HAP-1 (cell line): Measurements from ENCODE around the gene SDCBP2.

Experiments used
- DNase-seq, 2 experiments: peaks; one replicate each; pipeline ENCODE4 v3.0.0-alpha.2; 2016 to 2020; ENCODE audit warnings: low spot score in 2 of 2
- H3K27me3 ChIP-seq: fragments of 250-450 bp; sonication (Bioruptor Pico); 2 replicates; pipeline ENCODE4 v1.5.1; 2020; ENCODE audit warnings: low read depth, mild to moderate bottlenecking, moderate library complexity
- H3K36me3 ChIP-seq: fragments of 250-450 bp; sonication (Bioruptor Pico); replicated peaks from 2 replicates; pipeline ENCODE4 v1.5.1; 2020; ENCODE audit warnings: mild to moderate bottlenecking
- H3K4me1 ChIP-seq: fragments of 250-450 bp; sonication (Bioruptor Pico); 2 replicates; pipeline ENCODE4 v1.5.1; 2020; ENCODE audit warnings: mild to moderate bottlenecking
- H3K4me3 ChIP-seq: fragments of 250-450 bp; sonication (Bioruptor Pico); 2 replicates; pipeline ENCODE4 v1.5.1; 2020; ENCODE audit warnings: mild to moderate bottlenecking, moderate library complexity
- H3K9me3 ChIP-seq: fragments of 250-450 bp; sonication (Bioruptor Pico); 2 replicates; pipeline ENCODE4 v1.5.1; 2020; ENCODE audit warnings: mild to moderate bottlenecking, moderate library complexity
- in situ Hi-C: fragments of 300-500 bp; cut with MboI; formaldehyde crosslinking; loops from 3 replicates; pipeline ENCODE4 v1.14.3; 2020; ENCODE audit warnings: low sequenced_read_pairs, inconsistent platforms, mixed read lengths

The SDCBP2 gene

DNA sequence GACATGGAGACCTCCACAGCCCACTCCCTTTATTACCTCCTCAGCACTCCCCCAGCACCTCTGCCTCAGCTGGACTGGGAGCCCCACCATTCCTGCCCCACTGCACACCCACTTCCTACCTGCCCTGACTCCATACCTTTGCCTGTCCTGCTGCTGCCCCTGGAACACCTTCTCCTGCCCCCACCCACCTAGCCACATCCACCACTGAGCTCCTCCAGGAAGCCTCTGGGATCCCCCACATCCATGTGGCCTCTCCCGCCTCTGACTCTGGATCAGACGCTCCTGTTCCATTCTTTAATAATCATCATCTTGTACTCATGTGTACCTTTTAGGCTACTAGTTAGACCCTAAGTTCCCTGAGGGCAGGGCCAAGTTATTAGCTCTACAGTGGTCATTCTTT, 2.2 kb upstream of the SDCBP2 start:
- Histone ChIP-seq H3K4me3 (no peak overlapping the region), H3K9me3 (no peaks in the 10 kb centered on the region), H3K4me1 (peaks cover 9% of the 10 kb centered on the region), H3K27me3 (no peaks in the 10 kb centered on the region), H3K36me3 (peaks cover 14% of the 10 kb centered on the region)
- in situ Hi-C loops: no loop called here
- DNase-seq: peak in 1 of 2 experiments; percentile 4

GRCh38 chr20:1330075-1330830, 1.3 kb upstream of the SDCBP2 start:
- no peaks in the 10 kb centered on the region for H3K27me3 ChIP-seq
- H3K36me3 ChIP-seq: peaks cover 17% of the 10 kb centered on the region
- H3K4me1 ChIP-seq: peaks cover 11% of the 10 kb centered on the region
- in situ Hi-C loops: no loop called here
- no peak overlapping the region for H3K4me3 ChIP-seq
- no peak for DNase-seq
- H3K9me3 ChIP-seq: no peaks in the 10 kb centered on the region

GRCh38 chr20:1327827-1328679, 886 bp downstream of the SDCBP2 start:
- H3K4me1 ChIP-seq: peaks cover 18% of the 10 kb centered on the region

GRCh38 chr20:1327241-1327653, 1.7 kb downstream of the SDCBP2 start:
- Histone ChIP-seq H3K27me3 (no peaks in the 10 kb centered on the region), H3K4me3 (no peak overlapping the region), H3K4me1 (peaks cover 18% of the 10 kb centered on the region), H3K9me3 (no peaks in the 10 kb centered on the region), H3K36me3 (peaks cover 4% of the 10 kb centered on the region)
- in situ Hi-C loops: no loop called here
- peak in 1 of 2 experiments; percentile 6 for DNase-seq

More at GRCh38 chr20:1327827-1328679, 886 bp downstream of the SDCBP2 start:
- Histone ChIP-seq H3K4me3 (no peak overlapping the region), H3K27me3 (no peaks in the 10 kb centered on the region), H3K9me3 (no peaks in the 10 kb centered on the region), H3K36me3 (peaks cover 11% of the 10 kb centered on the region)
- in situ Hi-C loops: no loop called here
- peak in 1 of 2 experiments; percentile 6 for DNase-seq

DNA sequence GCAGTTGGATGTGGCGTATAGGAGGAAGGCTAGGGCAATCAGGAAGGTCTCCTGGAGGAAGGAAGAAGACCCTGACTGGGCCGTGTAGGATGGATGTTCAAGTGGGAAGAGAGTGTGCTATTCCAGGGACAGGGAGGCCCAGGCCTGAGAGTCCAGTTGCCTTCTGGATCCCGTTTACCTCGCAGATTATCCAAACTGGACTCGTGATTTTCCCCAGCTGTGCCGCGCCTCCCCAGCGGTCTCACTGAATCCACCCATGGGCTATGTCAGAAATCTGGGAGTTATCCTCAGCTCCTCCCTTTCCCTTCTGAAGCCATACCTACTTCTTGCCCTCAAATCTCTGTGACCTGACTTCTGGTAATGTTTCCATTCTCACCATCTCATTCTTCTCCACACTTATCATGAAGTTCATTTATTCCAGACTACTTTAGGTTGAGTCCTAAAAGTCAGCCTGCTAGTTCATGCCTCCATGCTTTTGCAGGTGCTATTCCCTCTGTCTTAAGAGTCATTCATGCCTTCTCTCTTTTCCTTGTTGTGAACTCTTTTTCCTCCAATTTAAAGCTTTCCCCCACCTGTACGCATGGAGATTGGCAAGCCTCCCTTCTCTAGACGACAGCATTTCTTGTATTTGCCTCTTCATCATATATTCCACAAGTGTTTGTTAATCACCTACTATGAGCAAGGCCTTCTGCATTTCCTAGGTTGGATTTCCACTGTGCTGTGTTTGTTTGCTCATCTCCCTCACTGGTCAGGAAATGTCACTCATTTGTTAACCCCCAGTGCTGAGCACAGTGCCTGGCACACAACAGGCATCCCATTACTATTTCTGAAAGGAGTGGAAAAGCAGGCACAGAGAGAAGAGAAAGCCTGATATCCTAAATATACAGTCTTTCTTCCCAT, 2.7 kb downstream of the SDCBP2 start:
- peaks cover 3% of the 10 kb centered on the region for H3K36me3 ChIP-seq
- H3K4me1 ChIP-seq: peaks cover 18% of the 10 kb centered on the region
- DNase-seq: peak in 1 of 2 experiments; percentile 10
- H3K4me3 ChIP-seq: peak overlapping the region; percentile 95
- no peaks in the 10 kb centered on the region for H3K27me3 ChIP-seq
- in situ Hi-C loops: no loop called here
- H3K9me3 ChIP-seq: no peaks in the 10 kb centered on the region

- Histone ChIP-seq H3K4me1 (peaks cover 18% of the 10 kb centered on the region), H3K4me3 (peak overlapping the region; percentile 95), H3K9me3 (no peaks in the 10 kb centered on the region), H3K36me3 (peaks cover 3% of the 10 kb centered on the region), H3K27me3 (no peaks in the 10 kb centered on the region)
- peak; percentile 89 to 98 for DNase-seq
- in situ Hi-C loops: no loop called here
Observed at GRCh38 chr20:1325173-1326030, 3.5 kb downstream of the SDCBP2 start.

- Histone ChIP-seq H3K36me3 (peaks cover 3% of the 10 kb centered on the region; the same call in 1 of the 2 replicates), H3K4me1 (peaks cover 18% of the 10 kb centered on the region), H3K9me3 (no peaks in the 10 kb centered on the region), H3K4me3 (peak overlapping the region; percentile 95), H3K27me3 (no peaks in the 10 kb centered on the region)
- DNase-seq: no peak
- in situ Hi-C loops: no loop called here
Observed at GRCh38 chr20:1324598-1325172, 4.3 kb downstream of the SDCBP2 start.

DNA sequence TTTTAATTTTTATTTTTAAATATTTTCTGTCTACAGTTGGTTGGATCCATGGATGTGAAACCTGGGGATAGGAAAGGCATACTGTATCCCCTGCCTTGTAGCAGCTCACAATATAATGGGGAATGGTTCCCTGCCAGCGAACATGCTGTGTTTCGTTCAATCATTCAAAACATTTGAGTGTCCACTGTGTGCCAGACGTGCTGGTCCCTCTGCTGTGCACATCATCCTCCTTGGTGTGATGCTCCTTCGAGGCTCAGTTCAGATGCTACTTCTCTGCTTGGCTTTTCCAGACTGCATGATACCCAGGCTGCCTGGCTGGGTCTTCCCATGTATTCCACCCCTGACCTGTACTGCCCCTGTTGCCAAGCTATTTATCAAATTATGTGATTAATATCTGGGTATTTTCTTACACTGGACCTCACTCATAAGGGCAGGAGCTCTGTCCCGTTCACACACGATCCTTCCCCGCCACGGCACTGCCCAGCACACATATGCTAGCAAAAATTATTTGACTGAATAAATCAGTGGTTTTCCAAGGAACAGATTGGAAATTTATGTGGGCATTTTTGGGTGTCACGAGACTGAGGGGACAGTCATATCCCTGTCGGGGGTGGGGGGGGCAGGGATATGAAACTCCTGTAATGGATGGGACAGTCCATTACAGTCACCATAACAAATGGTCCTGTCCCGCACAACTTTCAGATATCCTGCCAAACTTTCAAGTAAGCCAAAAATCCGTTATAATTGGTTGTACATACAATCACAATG, 4.9 kb downstream of the SDCBP2 start:
- in situ Hi-C loops: no loop called here
- Histone ChIP-seq H3K9me3 (no peaks in the 10 kb centered on the region), H3K27me3 (no peaks in the 10 kb centered on the region), H3K36me3 (peaks cover 3% of the 10 kb centered on the region; the same call in 1 of the 2 replicates), H3K4me1 (peaks cover 18% of the 10 kb centered on the region), H3K4me3 (no peak overlapping the region)
- no peak for DNase-seq

- peaks cover 3% of the 10 kb centered on the region; the same call in 1 of the 2 replicates for H3K36me3 ChIP-seq
- in situ Hi-C loops: no loop called here
Observed at GRCh38 chr20:1323256-1323655, 5.7 kb downstream of the SDCBP2 start.

GRCh38 chr20:1322511-1323245, 6.3 kb downstream of the SDCBP2 start:
- no peaks in the 10 kb centered on the region for H3K27me3 ChIP-seq
- in situ Hi-C loops: no loop called here
- peaks cover 3% of the 10 kb centered on the region; the same call in 1 of the 2 replicates for H3K36me3 ChIP-seq
- H3K4me3 ChIP-seq: no peak overlapping the region
- no peak for DNase-seq
- H3K9me3 ChIP-seq: no peaks in the 10 kb centered on the region
- peaks cover 18% of the 10 kb centered on the region for H3K4me1 ChIP-seq

More at GRCh38 chr20:1323256-1323655, 5.7 kb downstream of the SDCBP2 start:
- no peak for DNase-seq
- Histone ChIP-seq H3K9me3 (no peaks in the 10 kb centered on the region), H3K27me3 (no peaks in the 10 kb centered on the region), H3K4me1 (peaks cover 18% of the 10 kb centered on the region), H3K4me3 (no peak overlapping the region)

DNA sequence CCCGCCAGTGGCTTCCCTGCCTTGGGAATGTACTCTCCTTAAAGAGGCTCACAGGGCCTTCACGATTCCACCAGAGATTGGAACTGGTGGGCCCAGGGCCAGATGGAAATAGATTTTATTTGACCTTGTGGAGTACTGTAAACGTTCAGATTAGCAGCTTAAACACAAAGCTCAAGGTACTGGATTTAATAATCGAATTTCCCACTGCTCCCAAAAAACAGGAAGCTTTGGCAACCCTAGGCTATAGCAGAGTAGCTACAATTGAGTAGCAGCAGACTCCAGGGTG, 7.3 kb downstream of the SDCBP2 start:
- H3K9me3 ChIP-seq: no peaks in the 10 kb centered on the region
- DNase-seq: no peak
- H3K4me1 ChIP-seq: peaks cover 12% of the 10 kb centered on the region; the same call in 1 of the 2 replicates
- no peak overlapping the region for H3K4me3 ChIP-seq
- 0 out of 2 replicates have a peak, but pooled peaks cover 3% of the 10 kb centered on the region for H3K36me3 ChIP-seq
- in situ Hi-C loops: no loop called here
- H3K27me3 ChIP-seq: no peaks in the 10 kb centered on the region
